GM23248 (cell line): Measurements from ENCODE around the gene MOBP. TPM values are rescaled to one million over a fixed set of nuclear protein-coding genes. Genes with fewer than 3 reads are reported as not detected.

ENCODE experiments used
- DNase-seq: peaks from one replicate; pipeline ENCODE4 v3.0.0-alpha.2; 2015
- H2AFZ ChIP-seq: fragments of 200-600 bp; sonication (generic); 2 replicates; pipeline ENCODE4 v1.6.1; 2016; ENCODE audit warnings: antibody characterized with exemption
- H3F3A ChIP-seq: fragments of 200-600 bp; sonication (generic); 2 replicates; pipeline ENCODE4 v1.6.1; 2016; ENCODE audit warnings: mild to moderate bottlenecking, antibody characterized with exemption, mixed run types; ENCODE audit not compliant: insufficient read depth
- H3K27ac ChIP-seq: fragments of 200-600 bp; sonication (generic); 2 replicates; pipeline ENCODE4 v1.5.1; 2016; ENCODE audit warnings: mild to moderate bottlenecking
- H3K27me3 ChIP-seq: fragments of 200-600 bp; sonication (generic); replicated peaks from 2 replicates; pipeline ENCODE4 v1.6.1; 2016; ENCODE audit warnings: mild to moderate bottlenecking; ENCODE audit not compliant: insufficient read depth
- H3K36me3 ChIP-seq: fragments of 200-600 bp; sonication (generic); 2 replicates; pipeline ENCODE4 v1.6.1; 2016; ENCODE audit warnings: low read depth, mild to moderate bottlenecking
- H3K4me1 ChIP-seq: fragments of 200-600 bp; sonication (generic); 2 replicates; pipeline ENCODE4 v1.6.1; 2016; ENCODE audit warnings: mild to moderate bottlenecking; ENCODE audit not compliant: insufficient read depth
- H3K4me2 ChIP-seq: fragments of 200-600 bp; sonication (generic); one replicate; pipeline ENCODE4 v1.6.1; 2016; ENCODE audit warnings: mild to moderate bottlenecking; ENCODE audit not compliant: unreplicated experiment
- H3K4me3 ChIP-seq: fragments of 200-600 bp; sonication (generic); 2 replicates; pipeline ENCODE4 v1.5.1; 2016; ENCODE audit warnings: mild to moderate bottlenecking
- H3K79me2 ChIP-seq: fragments of 200-600 bp; sonication (generic); 2 replicates; pipeline ENCODE4 v1.6.1; 2016; ENCODE audit warnings: mild to moderate bottlenecking; ENCODE audit not compliant: insufficient read depth
- H3K9ac ChIP-seq: fragments of 200-600 bp; sonication (generic); 2 replicates; pipeline ENCODE4 v1.6.1; 2016; ENCODE audit warnings: mild to moderate bottlenecking
- H3K9me2 ChIP-seq: fragments of 200-600 bp; sonication (generic); 2 replicates; pipeline ENCODE4 v1.6.1; 2016; ENCODE audit warnings: mixed run types, mild to moderate bottlenecking, moderate library complexity; ENCODE audit not compliant: insufficient read depth
- H3K9me3 ChIP-seq: fragments of 200-600 bp; sonication (generic); one replicate; pipeline ENCODE4 v1.6.1; 2017; ENCODE audit warnings: low read depth
- H4K20me1 ChIP-seq: fragments of 200-600 bp; sonication (generic); 2 replicates; pipeline ENCODE4 v1.6.0; 2016; ENCODE audit not compliant: insufficient read depth
- EZH2 ChIP-seq: fragments of 200-600 bp; sonication (generic); IDR thresholded peaks from 2 replicates; pipeline ENCODE4 v1.6.1; 2018; ENCODE audit warnings: antibody characterized with exemption, mild to moderate bottlenecking; ENCODE audit not compliant: insufficient read depth, poor library complexity, severe bottlenecking
- EZH2phosphoT487 ChIP-seq: fragments of 200-600 bp; sonication (generic); IDR thresholded peaks from 2 replicates; pipeline ENCODE4 v1.6.1; 2018; ENCODE audit warnings: antibody characterized with exemption, moderate library complexity, mild to moderate bottlenecking, low read depth; ENCODE audit not compliant: insufficient read depth
- WGBS, 2 experiments: methylation state at CpG; one replicate each; pipeline ENCODE4 v1.1.6; 2015 to 2017; ENCODE audit warnings: low lambda C conversion rate in 2 of 2, low coverage in 1 of 2; ENCODE audit errors: missing lambda C conversion rate in 2 of 2; 5-methylcytosine and 5-hydroxymethylcytosine counted together
- in situ Hi-C: fragments of 300-500 bp; cut with MboI; formaldehyde crosslinking; loops from 2 replicates; pipeline ENCODE4 v1.15.0; 2020
- polyA plus RNA-seq: library from polyadenylated mRNA; unstranded; fragments of >200 nt; fragmentation: Nextera tagmentation; extraction: Ambion mirVana; gene quantifications from 2 replicates; pipeline ENCODE4 v1.2.1, GENCODE V29; 2016
- total RNA-seq: library from RNA; depleted of rRNA; stranded (reverse); fragments of >200 nt; shearing (Covaris generic); gene quantifications from 2 replicates; pipeline ENCODE4 v1.2.3, GENCODE V29; 2014

The MOBP gene
- total and polyA plus RNA-seq, 2 experiments from 2014 or later = not detected

GRCh38 chr3:39506863-39507262 lies 39.4 kb downstream of the MOBP start:
- 0 to 5% methylated on average over 1 of the region's 1 CpG for WGBS, 2 experiments
- in situ Hi-C loops = no loop called here
- peaks cover 23% of the 10 kb centered on the region for H3K27me3 ChIP-seq
- H3K9ac ChIP-seq = no peak overlapping the region
- no peak overlapping the region for H2AFZ ChIP-seq
- H3K9me2 ChIP-seq = no peaks in the 10 kb centered on the region
- H3K4me2 ChIP-seq = no peak overlapping the region
- no peaks in the 10 kb centered on the region for H3K79me2 ChIP-seq
- H3K36me3 ChIP-seq = no peaks in the 10 kb centered on the region
- no peak for TF ChIP-seq EZH2phosphoT487
- TF ChIP-seq EZH2 = no peak
- H3K27ac ChIP-seq = no peak overlapping the region
- no peaks in the 10 kb centered on the region for H4K20me1 ChIP-seq
- H3K9me3 ChIP-seq = no peaks in the 10 kb centered on the region
- no peaks in the 10 kb centered on the region for H3K4me1 ChIP-seq
- DNase-seq = no peak
- H3K4me3 ChIP-seq = no peak overlapping the region
- H3F3A ChIP-seq = no peaks in the 10 kb centered on the region

DNA sequence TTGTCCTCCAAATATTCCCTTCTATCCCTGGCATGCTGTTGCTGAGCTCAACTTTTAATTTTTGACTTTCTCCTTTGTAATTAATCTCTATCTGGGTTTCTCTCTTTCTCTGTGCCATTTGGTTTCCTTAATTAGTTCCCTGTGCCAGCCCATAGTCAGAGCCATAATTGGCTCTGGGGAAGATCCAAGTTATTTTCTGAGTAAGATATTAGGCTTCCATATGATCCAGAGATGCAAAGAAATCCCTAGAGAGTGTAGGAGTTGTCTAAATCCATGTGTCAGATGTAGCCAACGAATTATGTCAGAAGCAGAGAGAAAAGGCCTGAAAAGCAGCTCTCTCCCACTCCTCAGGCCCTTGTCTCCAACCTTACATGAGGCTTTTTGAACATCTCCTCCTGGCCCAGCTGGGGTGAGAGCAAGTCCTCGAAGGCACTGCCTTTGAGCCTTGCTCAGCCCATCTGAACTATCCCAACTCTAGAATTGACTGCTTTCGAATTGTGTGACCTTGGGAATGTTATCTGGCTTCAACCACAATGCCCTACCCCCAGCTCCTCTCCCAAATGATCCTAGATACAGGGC lies 46.4 kb downstream of the MOBP start:
- H3K27me3 ChIP-seq = peaks cover 3% of the 10 kb centered on the region; the same call in 1 of the 2 replicates
- H4K20me1 ChIP-seq = no peaks in the 10 kb centered on the region
- WGBS, 2 experiments = 19 to 27% methylated on average over 3 of the region's 3 CpGs
- no peak overlapping the region for H3K4me2 ChIP-seq
- H3K27ac ChIP-seq = no peak overlapping the region
- no peak overlapping the region for H3K4me3 ChIP-seq
- H3K79me2 ChIP-seq = no peaks in the 10 kb centered on the region
- H3K9me3 ChIP-seq = no peaks in the 10 kb centered on the region
- DNase-seq = no peak
- no peaks in the 10 kb centered on the region for H3K36me3 ChIP-seq
- H3K4me1 ChIP-seq = no peaks in the 10 kb centered on the region
- TF ChIP-seq EZH2phosphoT487 = no peak
- TF ChIP-seq EZH2 = no peak
- in situ Hi-C loops = no loop called here
- no peaks in the 10 kb centered on the region for H3K9me2 ChIP-seq
- no peaks in the 10 kb centered on the region for H3F3A ChIP-seq
- H3K9ac ChIP-seq = no peak overlapping the region
- H2AFZ ChIP-seq = no peak overlapping the region

GRCh38 chr3:39515681-39516441 lies 48.4 kb downstream of the MOBP start:
- Histone ChIP-seq H3K36me3 (no peaks in the 10 kb centered on the region), H3K9ac (no peak overlapping the region), H3K9me3 (no peaks in the 10 kb centered on the region), H3K27me3 (no peaks in the 10 kb centered on the region; the same call in 1 of the 2 replicates), H3K9me2 (no peaks in the 10 kb centered on the region), H3K4me2 (no peak overlapping the region), H3K4me3 (no peak overlapping the region), H4K20me1 (no peaks in the 10 kb centered on the region), H3K27ac (no peak overlapping the region), H3F3A (no peaks in the 10 kb centered on the region), H3K79me2 (no peaks in the 10 kb centered on the region), H2AFZ (no peak overlapping the region), H3K4me1 (no peaks in the 10 kb centered on the region)
- TF ChIP-seq EZH2 = no peak
- no peak for TF ChIP-seq EZH2phosphoT487
- 27 to 29% methylated on average over 11 of the region's 11 CpGs for WGBS, 2 experiments
- DNase-seq = no peak
- in situ Hi-C loops = no loop called here

DNA sequence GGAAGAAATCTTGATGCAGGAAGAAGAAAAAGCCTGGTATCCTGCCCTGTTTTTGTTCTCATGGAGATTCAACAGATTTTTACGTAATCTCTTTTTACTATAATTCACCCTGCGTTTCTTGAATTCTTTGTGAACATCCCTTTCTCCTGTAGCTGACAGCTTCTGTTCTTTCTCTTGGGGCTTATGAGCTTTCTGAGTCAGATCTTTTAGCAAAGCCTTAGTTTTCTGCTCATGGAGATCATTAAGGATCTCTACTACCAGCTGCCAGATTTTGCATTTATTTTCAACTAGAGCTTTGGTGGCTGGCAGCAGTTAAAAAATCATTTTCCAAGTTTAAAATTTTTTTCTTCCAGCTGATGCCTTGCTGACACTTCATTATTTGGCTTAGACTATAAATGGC lies 51.6 kb downstream of the MOBP start:
- Histone ChIP-seq H2AFZ (no peak overlapping the region), H3K4me3 (no peak overlapping the region), H3K36me3 (no peaks in the 10 kb centered on the region), H4K20me1 (no peaks in the 10 kb centered on the region), H3K27ac (no peak overlapping the region), H3K9me2 (no peaks in the 10 kb centered on the region), H3K4me2 (no peak overlapping the region), H3K27me3 (no peaks in the 10 kb centered on the region; the same call in 1 of the 2 replicates), H3K9me3 (no peaks in the 10 kb centered on the region), H3F3A (no peaks in the 10 kb centered on the region), H3K9ac (no peak overlapping the region), H3K4me1 (no peaks in the 10 kb centered on the region), H3K79me2 (no peaks in the 10 kb centered on the region)
- WGBS, 2 experiments = 0% methylated on average over 2 of the region's 2 CpGs
- DNase-seq = no peak
- TF ChIP-seq EZH2 = no peak
- no peak for TF ChIP-seq EZH2phosphoT487
- in situ Hi-C loops = no loop called here
